Frontal cortex (tissue), 1 donor: Measurements from ENCODE around the gene SLC17A2. TPM values are rescaled to one million over a fixed set of nuclear protein-coding genes. Genes with fewer than 3 reads are reported as not detected.

ENCODE experiments used
- total RNA-seq: library from RNA; depleted of rRNA; stranded (reverse); fragments of >200 nt; gene quantifications from one replicate; pipeline ENCODE4 v1.2.3, GENCODE V29; 2014

Gene SLC17A2
- total RNA-seq, 1 donor from 2014 or later = not detected

Other genes starting within 250 kb of the SLC17A2 start
- under 0.01 TPM for gene SLC17A4, start 175.9 kb downstream of the SLC17A2 start, total RNA-seq
- gene SLC17A1, start 98.6 kb downstream of the SLC17A2 start, total RNA-seq = not detected
- gene SLC17A3, start 56.4 kb downstream of the SLC17A2 start, total RNA-seq = not detected
- gene TRIM38, start 32.1 kb upstream of the SLC17A2 start, total RNA-seq = 0.41 TPM
- gene HFE, start 156.7 kb upstream of the SLC17A2 start, total RNA-seq = 0.41 TPM